ENCODE data around the gene MACROD2. TPM values are rescaled to one million over a fixed set of nuclear protein-coding genes. Genes with fewer than 3 reads are reported as not detected.

Gene MACROD2
- total and polyA plus RNA-seq, 2 of the 4 experiments (the other 2 are of a cell fraction) = not detected

GRCh38 chr20:15515691-15516090, 1520.4 kb downstream of the MACROD2 start:
- H4K91ac ChIP-seq (ENCODE audit: insufficient read depth, low read depth, low read length) = no peak overlapping the region
- H3K27me3 ChIP-seq (ENCODE audit: control insufficient read depth, insufficient read depth, low read length) = no peaks in the 10 kb centered on the region
- H3K4me1 ChIP-seq (ENCODE audit: control insufficient read depth, insufficient read depth, low read length) = no peaks in the 10 kb centered on the region
- no peaks in the 10 kb centered on the region for H3K79me1 ChIP-seq (ENCODE audit: low read depth in 1 of 2, low read length in 2 of 2)
- H3K27ac ChIP-seq (ENCODE audit: insufficient read depth, low read length) = no peak overlapping the region
- H3K56ac ChIP-seq (ENCODE audit: extremely low read depth, insufficient read depth, low read length) = no peak overlapping the region
- no peak overlapping the region for H4K8ac ChIP-seq (ENCODE audit: low read depth in 2 of 2, low read length in 2 of 2)
- no peak overlapping the region for H3K4me3 ChIP-seq (ENCODE audit: insufficient read depth, low read depth, low read length)
- no peak overlapping the region for H2AFZ ChIP-seq (replicated peaks; ENCODE audit: low read length, poor library complexity)
- no peak overlapping the region for H2BK120ac ChIP-seq (ENCODE audit: low read depth, low read length)
- H2AK9ac ChIP-seq (replicated peaks; ENCODE audit: low read depth, low read length, poor library complexity) = no peak overlapping the region
- in situ Hi-C loops (cut with MboI; ENCODE audit: low sequenced_read_pairs) = no loop called here
- no peak overlapping the region for H2BK5ac ChIP-seq (ENCODE audit: low read depth, low read length, poor library complexity, severe bottlenecking)
- no peak overlapping the region for H3K9ac ChIP-seq (ENCODE audit: low read depth, low read length)
- no peak overlapping the region for H3K14ac ChIP-seq (replicated peaks; ENCODE audit: low read depth, low read length)
- intact Hi-C loops (cut with micrococcal nuclease) = no loop called here
- no peak for ATAC-seq (ENCODE audit: low read depth)
- no peak overlapping the region for H3K4ac ChIP-seq (ENCODE audit: low read depth, low read length)
- peaks cover 4% of the 10 kb centered on the region; the same call in 1 of the 2 replicates for H3K9me3 ChIP-seq (ENCODE audit: control insufficient read depth, insufficient read depth, low read length)
- dilution Hi-C loops (cut with HindIII; ENCODE audit: low sequenced_read_pairs, unreplicated experiment) = no loop called here
- no CpG with 5 or more reads among the region's 2 CpGs for WGBS, 2 experiments (ENCODE audit: extremely low coverage in 2 of 2, insufficient read length in 1 of 2)
- TF ChIP-seq MAFK (IDR thresholded peaks at IDR 0.05; ENCODE audit: low read depth, low read length) (no peak), BHLHE40 (IDR thresholded peaks at IDR 0.05; ENCODE audit: low read depth, low read length) (no peak)
- H3K23ac ChIP-seq (ENCODE audit: low read depth, low read length) = no peak overlapping the region
- no peak overlapping the region for H2BK20ac ChIP-seq (ENCODE audit: low read depth, low read length)
- H3K36me3 ChIP-seq (ENCODE audit: control insufficient read depth, insufficient read depth, low read length) = no peaks in the 10 kb centered on the region
- no peak overlapping the region for H4K5ac ChIP-seq (ENCODE audit: low read depth, low read length)
- H2AK5ac ChIP-seq (ENCODE audit: low read depth, low read length) = no peak overlapping the region
- no peaks in the 10 kb centered on the region for H3K9me1 ChIP-seq (ENCODE audit: insufficient read depth, low read length)
- BruUV-seq (replicated peaks) = no TSS peak
- no peak for DNase-seq
- H4K20me1 ChIP-seq (ENCODE audit: insufficient read depth, low read length) = no peaks in the 10 kb centered on the region
- POLR2A ChIA-PET (ENCODE audit: unreplicated experiment) = no interaction called here
- H3K18ac ChIP-seq (ENCODE audit: low read depth, low read length) = no peak overlapping the region
- CTCF ChIA-PET = no interaction called here
- H2BK15ac ChIP-seq (ENCODE audit: low read depth, low read length) = no peak overlapping the region
- H3K4me2 ChIP-seq (ENCODE audit: low read depth, low read length) = no peak overlapping the region

Measured in IMR-90 (cell line).